Peyer's patch (tissue), 4 donors: Measurements from ENCODE around the gene ZBTB33.

Experiments used
- POLR2A ChIP-seq, 2 donors: fragments of 450-650 bp; IDR thresholded peaks; one replicate each; pipeline ENCODE4 v1.5.1; 2017; ENCODE audit warnings: antibody characterized with exemption in 2 of 2, mild to moderate bottlenecking in 2 of 2, moderate library complexity in 2 of 2
- TF ChIP-seq, protein P1 (sequence below), 6 experiments: fragments of 450-650 bp in 4 of 6; fragments of 200-600 bp in 2 of 6; sonication (generic) in 1 of 6; IDR thresholded peaks; one replicate each; pipeline ENCODE4 v1.5.1; 2017 to 2019; ENCODE audit warnings: antibody characterized with exemption in 6 of 6, mild to moderate bottlenecking in 3 of 6, moderate library complexity in 1 of 6

DNA sequence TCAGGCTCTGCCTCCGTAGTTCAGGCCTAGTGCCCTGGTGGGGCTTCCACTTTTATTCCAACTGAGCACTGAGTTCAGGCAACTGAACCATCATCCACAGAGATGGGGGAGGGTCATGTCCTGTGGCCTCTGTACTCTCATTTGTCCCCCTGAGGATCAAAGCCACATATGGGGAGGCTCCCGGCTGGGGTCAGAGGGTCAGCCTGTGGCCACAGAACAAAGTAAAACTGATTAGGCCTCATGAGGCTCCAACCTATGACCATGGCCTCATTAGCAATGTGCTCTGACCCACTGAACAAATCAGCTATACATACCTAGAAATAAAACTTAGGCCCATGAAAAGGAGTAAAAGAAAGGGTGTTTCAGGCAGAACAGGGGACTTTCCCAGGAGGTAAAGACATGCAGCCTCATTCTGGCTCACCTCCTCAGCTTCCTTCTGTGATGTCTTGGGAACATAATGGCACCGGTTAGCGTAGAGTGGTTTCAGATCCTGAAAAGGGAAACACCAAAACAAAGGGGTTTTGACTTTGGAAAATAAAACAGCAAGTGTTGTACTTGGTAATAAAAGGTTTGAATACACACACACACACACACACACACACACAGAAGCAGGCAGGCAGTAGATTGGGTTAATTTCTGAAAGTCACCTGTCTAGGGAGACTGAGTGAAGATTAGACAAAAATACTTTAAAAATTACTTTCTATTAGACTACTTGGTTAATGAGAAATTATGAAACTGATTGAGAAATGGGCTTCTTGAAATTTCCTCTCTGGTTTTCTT, 36.3 kb downstream of the ZBTB33 start:
- TF ChIP-seq, protein P1, sequence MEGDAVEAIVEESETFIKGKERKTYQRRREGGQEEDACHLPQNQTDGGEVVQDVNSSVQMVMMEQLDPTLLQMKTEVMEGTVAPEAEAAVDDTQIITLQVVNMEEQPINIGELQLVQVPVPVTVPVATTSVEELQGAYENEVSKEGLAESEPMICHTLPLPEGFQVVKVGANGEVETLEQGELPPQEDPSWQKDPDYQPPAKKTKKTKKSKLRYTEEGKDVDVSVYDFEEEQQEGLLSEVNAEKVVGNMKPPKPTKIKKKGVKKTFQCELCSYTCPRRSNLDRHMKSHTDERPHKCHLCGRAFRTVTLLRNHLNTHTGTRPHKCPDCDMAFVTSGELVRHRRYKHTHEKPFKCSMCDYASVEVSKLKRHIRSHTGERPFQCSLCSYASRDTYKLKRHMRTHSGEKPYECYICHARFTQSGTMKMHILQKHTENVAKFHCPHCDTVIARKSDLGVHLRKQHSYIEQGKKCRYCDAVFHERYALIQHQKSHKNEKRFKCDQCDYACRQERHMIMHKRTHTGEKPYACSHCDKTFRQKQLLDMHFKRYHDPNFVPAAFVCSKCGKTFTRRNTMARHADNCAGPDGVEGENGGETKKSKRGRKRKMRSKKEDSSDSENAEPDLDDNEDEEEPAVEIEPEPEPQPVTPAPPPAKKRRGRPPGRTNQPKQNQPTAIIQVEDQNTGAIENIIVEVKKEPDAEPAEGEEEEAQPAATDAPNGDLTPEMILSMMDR (IDR thresholded peaks at IDR 0.05): no peak
- no peak for TF ChIP-seq POLR2A (IDR thresholded peaks at IDR 0.05)
